Endothelial cell (in vitro differentiated cells): ENCODE measurements around the gene FAM131C. TPM values are rescaled to one million over a fixed set of nuclear protein-coding genes. Genes with fewer than 3 reads are reported as not detected.

Experiments used
- DNase-seq: peaks from one replicate; pipeline ENCODE4 v3.0.0; 2021; ENCODE audit warnings: low spot score
- H3K27ac Mint-ChIP-seq: one replicate; pipeline ENCODE4 v1.8.0; 2021; ENCODE audit warnings: mixed read lengths, inconsistent platforms; ENCODE audit not compliant: unreplicated experiment
- H3K27me3 Mint-ChIP-seq: one replicate; pipeline ENCODE4 v1.8.0; 2021; ENCODE audit warnings: mild to moderate bottlenecking, moderate library complexity, mixed read lengths, inconsistent platforms; ENCODE audit not compliant: unreplicated experiment
- H3K36me3 Mint-ChIP-seq: one replicate; pipeline ENCODE4 v1.8.0; 2021; ENCODE audit warnings: mild to moderate bottlenecking, low read depth, mixed read lengths, inconsistent platforms; ENCODE audit not compliant: unreplicated experiment
- H3K4me1 Mint-ChIP-seq: one replicate; pipeline ENCODE4 v1.8.0; 2021; ENCODE audit warnings: mild to moderate bottlenecking, mixed read lengths, inconsistent platforms; ENCODE audit not compliant: unreplicated experiment
- H3K4me3 Mint-ChIP-seq: one replicate; pipeline ENCODE4 v1.8.0; 2021; ENCODE audit warnings: mild to moderate bottlenecking, mixed read lengths, inconsistent platforms; ENCODE audit not compliant: unreplicated experiment
- H3K9me3 Mint-ChIP-seq: one replicate; pipeline ENCODE4 v1.8.0; 2021; ENCODE audit warnings: mixed read lengths, inconsistent platforms; ENCODE audit not compliant: unreplicated experiment
- CTCF ChIP-seq: fragments of 200-600 bp; sonication (generic); IDR thresholded peaks from one replicate; pipeline ENCODE4 v1.5.0; 2021; ENCODE audit warnings: antibody characterized with exemption; ENCODE audit not compliant: unreplicated experiment
- total RNA-seq: library from RNA; stranded (reverse); fragmentation: NEBNext Ultra II Directional; extraction: Animal tissue kit (Norgen Biotek cat#: 25700); gene quantifications from one replicate; pipeline ENCODE4 v1.2.1, GENCODE V29; 2021; ENCODE audit not compliant: unreplicated experiment

Gene FAM131C
- total RNA-seq, 1 donor from 2014 or later, result 0.56 TPM

- Mint-ChIP-seq H3K4me1 (no peaks in the 10 kb centered on the region), H3K36me3 (peaks cover 3% of the 10 kb centered on the region), H3K27me3 (peaks cover 10% of the 10 kb centered on the region), H3K9me3 (no peaks in the 10 kb centered on the region), H3K4me3 (no peak within 1 kb of the TSS), H3K27ac (no peak within 1 kb of the TSS)
- no peak for DNase-seq
- TF ChIP-seq CTCF, result no peak
Observed at GRCh38 chr1:16017461-16018303, 55.8 kb downstream of the FAM131C start, which contains the start of gene HSPB7. Gene HSPB7 (minus strand): TSS chr1:16018043. CDS start chr1:16017963, 80 bp downstream.

- Mint-ChIP-seq H3K36me3 (peaks cover 3% of the 10 kb centered on the region), H3K9me3 (no peaks in the 10 kb centered on the region), H3K27ac (no peak overlapping the region), H3K27me3 (peaks cover 10% of the 10 kb centered on the region), H3K4me3 (no peak overlapping the region), H3K4me1 (no peaks in the 10 kb centered on the region)
- no peak for TF ChIP-seq CTCF
- DNase-seq, result no peak
Observed at GRCh38 chr1:16017076-16017460, 56.4 kb downstream of the FAM131C start.

- Mint-ChIP-seq H3K4me1 (no peaks in the 10 kb centered on the region), H3K36me3 (peaks cover 3% of the 10 kb centered on the region), H3K27ac (no peak overlapping the region), H3K4me3 (no peak overlapping the region), H3K27me3 (peaks cover 10% of the 10 kb centered on the region), H3K9me3 (no peaks in the 10 kb centered on the region)
- DNase-seq, result no peak
- no peak for TF ChIP-seq CTCF
Observed at GRCh38 chr1:16015960-16016901, 57.2 kb downstream of the FAM131C start.

- peaks cover 10% of the 10 kb centered on the region for H3K27me3 Mint-ChIP-seq
- H3K4me3 Mint-ChIP-seq, result no peak overlapping the region
- DNase-seq, result no peak
- H3K36me3 Mint-ChIP-seq, result peaks cover 3% of the 10 kb centered on the region
- no peak for TF ChIP-seq CTCF
- H3K4me1 Mint-ChIP-seq, result no peaks in the 10 kb centered on the region
- H3K9me3 Mint-ChIP-seq, result no peaks in the 10 kb centered on the region
- no peak overlapping the region for H3K27ac Mint-ChIP-seq
Observed at GRCh38 chr1:16015491-16015890, 58.0 kb downstream of the FAM131C start.
